Fibroblast of villous mesenchyme (primary cell): ENCODE results near the gene CHAC2. TPM values are rescaled to one million over a fixed set of nuclear protein-coding genes. Genes with fewer than 3 reads are reported as not detected.

Experiments
- DNase-seq: peaks from one replicate; pipeline ENCODE4 v3.0.0-alpha.2; 2010; ENCODE audit warnings: low read depth
- H3K4me3 ChIP-seq: 2 replicates; pipeline ENCODE4 v1.5.1; 2011; ENCODE audit warnings: low read depth, mild to moderate bottlenecking, low read length
- total RNA-seq: library from RNA; depleted of rRNA; stranded (reverse); fragments of >200 nt; gene quantifications from 2 replicates; pipeline ENCODE4 v1.2.3, GENCODE V29; 2012
- TF ChIP-seq, protein P1 (sequence below): IDR thresholded peaks from 2 replicates; pipeline ENCODE4 v1.5.1; 2012; ENCODE audit warnings: low read depth, mild to moderate bottlenecking, low read length; ENCODE audit not compliant: insufficient read depth

Gene CHAC2
- total RNA-seq, 1 donor = 5.2 TPM

DNA sequence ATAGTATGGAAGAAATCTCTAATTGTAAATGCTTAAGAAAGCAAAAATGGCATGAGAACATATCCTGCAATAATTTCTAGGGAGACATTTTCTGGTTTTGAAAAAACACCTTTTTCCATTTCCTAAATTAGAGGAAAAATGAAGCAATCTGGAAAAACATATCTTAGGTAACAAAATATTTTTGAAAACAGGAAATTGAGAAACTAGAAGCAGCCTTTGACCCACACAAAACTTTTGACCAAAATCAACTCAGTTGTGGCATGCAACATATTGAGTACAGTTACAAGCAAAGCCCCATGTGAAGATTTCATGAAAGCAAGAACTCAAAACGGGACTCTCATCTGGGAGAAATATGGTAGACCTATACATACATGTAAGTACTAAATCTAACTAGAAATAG is 28.6 kb upstream of the CHAC2 start:
- DNase-seq = no peak
- no peak overlapping the region for H3K4me3 ChIP-seq
- TF ChIP-seq, protein P1, sequence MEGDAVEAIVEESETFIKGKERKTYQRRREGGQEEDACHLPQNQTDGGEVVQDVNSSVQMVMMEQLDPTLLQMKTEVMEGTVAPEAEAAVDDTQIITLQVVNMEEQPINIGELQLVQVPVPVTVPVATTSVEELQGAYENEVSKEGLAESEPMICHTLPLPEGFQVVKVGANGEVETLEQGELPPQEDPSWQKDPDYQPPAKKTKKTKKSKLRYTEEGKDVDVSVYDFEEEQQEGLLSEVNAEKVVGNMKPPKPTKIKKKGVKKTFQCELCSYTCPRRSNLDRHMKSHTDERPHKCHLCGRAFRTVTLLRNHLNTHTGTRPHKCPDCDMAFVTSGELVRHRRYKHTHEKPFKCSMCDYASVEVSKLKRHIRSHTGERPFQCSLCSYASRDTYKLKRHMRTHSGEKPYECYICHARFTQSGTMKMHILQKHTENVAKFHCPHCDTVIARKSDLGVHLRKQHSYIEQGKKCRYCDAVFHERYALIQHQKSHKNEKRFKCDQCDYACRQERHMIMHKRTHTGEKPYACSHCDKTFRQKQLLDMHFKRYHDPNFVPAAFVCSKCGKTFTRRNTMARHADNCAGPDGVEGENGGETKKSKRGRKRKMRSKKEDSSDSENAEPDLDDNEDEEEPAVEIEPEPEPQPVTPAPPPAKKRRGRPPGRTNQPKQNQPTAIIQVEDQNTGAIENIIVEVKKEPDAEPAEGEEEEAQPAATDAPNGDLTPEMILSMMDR = no peak

DNA sequence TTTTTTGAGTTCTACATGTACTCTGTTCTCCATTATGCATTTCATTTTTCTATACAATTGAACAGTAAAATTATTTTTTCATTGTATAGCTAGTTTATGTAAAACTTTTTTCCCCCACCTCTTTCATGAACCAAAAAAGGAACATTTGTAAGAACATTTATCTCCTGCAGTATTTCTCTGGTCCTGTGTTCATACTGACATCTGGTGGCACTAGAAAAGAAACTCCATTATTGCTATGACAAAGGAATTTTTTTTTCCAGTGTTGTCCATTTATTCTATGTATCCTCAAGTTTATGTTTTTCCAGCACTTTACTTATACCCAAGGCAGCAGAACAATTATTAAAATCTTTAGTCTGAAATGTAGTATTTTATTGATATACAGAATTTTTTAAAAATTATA is 27.4 kb upstream of the CHAC2 start:
- TF ChIP-seq, protein P1 = peak; percentile 43
- H3K4me3 ChIP-seq = no peak overlapping the region
- peak; percentile 44 for DNase-seq

DNA sequence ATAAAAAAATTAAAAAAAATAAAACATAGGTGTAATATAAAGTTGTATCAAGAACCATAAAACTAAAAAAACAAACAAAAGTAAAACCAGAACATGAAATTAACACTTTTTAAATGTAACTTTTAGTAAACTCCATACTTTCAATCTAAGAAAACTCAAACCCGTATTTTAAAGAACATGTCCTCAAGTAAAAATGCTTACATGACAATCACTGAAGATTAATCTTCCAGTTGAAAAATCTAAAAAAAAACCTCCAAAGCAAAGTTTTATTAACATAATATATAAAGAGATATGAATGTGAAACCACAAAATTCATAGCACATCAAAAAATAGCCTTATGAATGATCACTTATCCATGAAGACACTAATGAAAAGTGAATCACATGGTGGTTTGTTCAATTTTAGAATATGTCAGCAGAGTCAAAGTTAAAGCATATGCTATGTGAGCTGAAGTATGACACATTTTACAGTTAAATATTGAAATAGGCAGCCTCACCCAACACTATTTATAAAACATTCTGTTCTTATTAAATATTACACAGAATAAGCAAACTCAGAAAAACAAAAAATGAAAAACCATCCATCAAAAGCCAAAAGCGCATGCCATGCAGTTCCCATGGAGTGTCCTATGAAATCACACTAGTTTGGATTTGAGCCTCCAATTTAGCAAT is 23.1 kb upstream of the CHAC2 start:
- DNase-seq = no peak
- no peak overlapping the region for H3K4me3 ChIP-seq
- TF ChIP-seq, protein P1 = no peak

DNA sequence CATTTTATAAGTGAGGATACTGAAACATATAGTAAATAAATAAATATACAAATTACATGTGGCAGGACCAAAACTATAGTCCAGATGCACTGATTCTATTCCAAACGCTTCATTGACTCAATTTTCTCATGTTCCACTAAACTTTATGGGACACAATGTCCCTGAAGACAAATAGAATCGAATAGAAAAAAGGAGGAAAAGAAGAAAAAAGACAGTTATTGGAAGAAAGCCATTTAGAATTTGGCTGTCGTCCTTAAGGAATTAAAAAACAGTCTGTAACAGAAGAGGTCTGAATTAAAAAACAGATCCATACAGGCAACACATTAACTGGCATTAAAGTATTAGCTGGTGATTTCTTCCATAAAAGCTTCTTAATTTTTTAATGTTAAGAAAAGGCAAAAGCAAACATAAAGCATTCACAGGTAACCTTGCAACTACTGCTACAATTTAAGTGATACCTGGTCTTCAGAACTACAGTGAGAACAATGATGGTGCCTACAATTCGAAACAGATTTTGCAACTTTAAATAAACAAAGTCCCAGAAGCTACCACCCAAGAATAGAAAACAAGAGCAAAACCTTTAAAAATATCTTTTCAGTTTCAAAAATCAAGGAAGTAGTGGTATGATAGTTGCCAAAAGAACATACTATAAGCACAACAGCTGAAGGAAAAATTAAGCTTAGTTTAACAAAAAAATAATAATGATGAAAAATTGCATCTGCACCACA is 17.4 kb upstream of the CHAC2 start:
- DNase-seq = no peak
- TF ChIP-seq, protein P1 = no peak
- no peak overlapping the region for H3K4me3 ChIP-seq

DNA sequence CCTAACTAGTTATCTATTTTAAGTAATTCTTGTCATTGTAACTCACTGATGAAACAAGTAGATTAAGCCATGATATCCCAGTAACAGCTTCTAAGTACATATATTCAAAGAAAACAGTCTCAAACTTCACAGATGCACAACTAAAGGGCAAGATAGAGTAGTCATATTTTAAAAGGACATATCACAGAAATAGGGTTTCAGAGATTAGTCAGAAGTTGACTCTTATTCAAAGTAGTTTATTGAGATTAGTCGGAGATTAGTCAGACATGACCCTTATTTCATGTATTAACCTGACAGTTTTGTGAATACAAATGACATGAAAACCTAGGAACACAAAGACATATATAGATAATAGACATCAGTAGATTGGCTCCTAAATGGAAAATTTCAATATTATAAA is 15.9 kb upstream of the CHAC2 start:
- TF ChIP-seq, protein P1 = no peak
- peak; percentile 3 for DNase-seq
- H3K4me3 ChIP-seq = no peak overlapping the region

DNA sequence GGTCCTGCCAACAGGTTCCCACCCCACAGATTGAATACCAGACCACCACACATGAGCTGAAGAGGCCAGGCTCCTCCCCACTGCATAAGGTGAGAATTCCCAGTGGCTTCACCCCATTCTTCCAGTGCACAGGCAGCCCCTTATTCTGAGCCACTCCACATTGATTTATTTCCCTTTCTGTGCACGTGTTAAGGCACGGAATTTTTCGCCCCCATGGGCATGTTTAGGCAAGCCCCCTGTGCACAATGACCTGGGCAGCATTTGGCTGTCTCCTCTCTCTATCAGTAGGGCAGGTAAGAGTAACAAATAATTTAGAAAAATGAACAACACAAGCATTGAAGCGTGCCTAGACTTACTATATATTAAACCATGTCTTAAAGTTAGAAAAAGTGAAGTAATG is 15.2 kb upstream of the CHAC2 start:
- DNase-seq = no peak
- TF ChIP-seq, protein P1 = no peak
- no peak overlapping the region for H3K4me3 ChIP-seq
